ENCODE results near the gene FAXDC2.

GRCh38 chr5:154884424-154884823 lies 34.0 kb upstream of the FAXDC2 start:
- TF ChIP-seq, protein P1, sequence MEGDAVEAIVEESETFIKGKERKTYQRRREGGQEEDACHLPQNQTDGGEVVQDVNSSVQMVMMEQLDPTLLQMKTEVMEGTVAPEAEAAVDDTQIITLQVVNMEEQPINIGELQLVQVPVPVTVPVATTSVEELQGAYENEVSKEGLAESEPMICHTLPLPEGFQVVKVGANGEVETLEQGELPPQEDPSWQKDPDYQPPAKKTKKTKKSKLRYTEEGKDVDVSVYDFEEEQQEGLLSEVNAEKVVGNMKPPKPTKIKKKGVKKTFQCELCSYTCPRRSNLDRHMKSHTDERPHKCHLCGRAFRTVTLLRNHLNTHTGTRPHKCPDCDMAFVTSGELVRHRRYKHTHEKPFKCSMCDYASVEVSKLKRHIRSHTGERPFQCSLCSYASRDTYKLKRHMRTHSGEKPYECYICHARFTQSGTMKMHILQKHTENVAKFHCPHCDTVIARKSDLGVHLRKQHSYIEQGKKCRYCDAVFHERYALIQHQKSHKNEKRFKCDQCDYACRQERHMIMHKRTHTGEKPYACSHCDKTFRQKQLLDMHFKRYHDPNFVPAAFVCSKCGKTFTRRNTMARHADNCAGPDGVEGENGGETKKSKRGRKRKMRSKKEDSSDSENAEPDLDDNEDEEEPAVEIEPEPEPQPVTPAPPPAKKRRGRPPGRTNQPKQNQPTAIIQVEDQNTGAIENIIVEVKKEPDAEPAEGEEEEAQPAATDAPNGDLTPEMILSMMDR (IDR thresholded peaks at IDR 0.05), result no peak
- no peak for TF ChIP-seq EZH2 (IDR thresholded peaks at IDR 0.05)

Measured in neural progenitor cell (in vitro differentiated cells).